Panc1 (cell line): ENCODE measurements around the gene P2RX1.

ENCODE experiments used
- POLR2AphosphoS5 ChIP-seq: IDR thresholded peaks from 2 replicates; pipeline ENCODE4 v1.6.1; 2012; ENCODE audit warnings: mild to moderate bottlenecking, low read depth, low read length, moderate library complexity
- TCF7L2 ChIP-seq: IDR thresholded peaks from 2 replicates; pipeline ENCODE4 v1.6.1; 2011; ENCODE audit warnings: mild to moderate bottlenecking, low read depth, low read length, inconsistent platforms
- TF ChIP-seq, protein P1 (sequence below): fragments of 450-650 bp; IDR thresholded peaks from 2 replicates; pipeline ENCODE4 v1.5.1; 2017; ENCODE audit warnings: mild to moderate bottlenecking

- TF ChIP-seq, protein P1, sequence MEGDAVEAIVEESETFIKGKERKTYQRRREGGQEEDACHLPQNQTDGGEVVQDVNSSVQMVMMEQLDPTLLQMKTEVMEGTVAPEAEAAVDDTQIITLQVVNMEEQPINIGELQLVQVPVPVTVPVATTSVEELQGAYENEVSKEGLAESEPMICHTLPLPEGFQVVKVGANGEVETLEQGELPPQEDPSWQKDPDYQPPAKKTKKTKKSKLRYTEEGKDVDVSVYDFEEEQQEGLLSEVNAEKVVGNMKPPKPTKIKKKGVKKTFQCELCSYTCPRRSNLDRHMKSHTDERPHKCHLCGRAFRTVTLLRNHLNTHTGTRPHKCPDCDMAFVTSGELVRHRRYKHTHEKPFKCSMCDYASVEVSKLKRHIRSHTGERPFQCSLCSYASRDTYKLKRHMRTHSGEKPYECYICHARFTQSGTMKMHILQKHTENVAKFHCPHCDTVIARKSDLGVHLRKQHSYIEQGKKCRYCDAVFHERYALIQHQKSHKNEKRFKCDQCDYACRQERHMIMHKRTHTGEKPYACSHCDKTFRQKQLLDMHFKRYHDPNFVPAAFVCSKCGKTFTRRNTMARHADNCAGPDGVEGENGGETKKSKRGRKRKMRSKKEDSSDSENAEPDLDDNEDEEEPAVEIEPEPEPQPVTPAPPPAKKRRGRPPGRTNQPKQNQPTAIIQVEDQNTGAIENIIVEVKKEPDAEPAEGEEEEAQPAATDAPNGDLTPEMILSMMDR: no peak
- TF ChIP-seq TCF7L2 (no peak), POLR2AphosphoS5 (no peak)
These were observed 49.0 kb upstream of the P2RX1 start for GRCh38 chr17:3965118-3965800.
